GM12891 (cell line): ENCODE measurements around the gene KLKB1.

Experiments used
- DNase-seq: peaks from one replicate; pipeline ENCODE4 v3.0.0; 2011; ENCODE audit warnings: low spot score; ENCODE audit not compliant: insufficient read length
- FAIRE-seq: peaks from 2 replicates; lab custom pipeline; 2011; peaks lifted over from hg19 to GRCh38; lab: Jason Lieb, UNC
- PAX5 ChIP-seq: IDR thresholded peaks from 2 replicates; pipeline ENCODE4 v1.6.1; 2011; ENCODE audit warnings: low read length, moderate library complexity, mild to moderate bottlenecking; ENCODE audit not compliant: insufficient read depth, severe bottlenecking
- POLR2A ChIP-seq: IDR thresholded peaks from 2 replicates; pipeline ENCODE4 v1.6.1; 2011; ENCODE audit warnings: low read depth, low read length, control low read depth
- POLR2AphosphoS5 ChIP-seq: IDR thresholded peaks from 2 replicates; pipeline ENCODE4 v1.6.1; 2011; ENCODE audit warnings: low read depth, low read length, control low read depth
- POU2F2 ChIP-seq: IDR thresholded peaks from 2 replicates; pipeline ENCODE4 v1.6.1; 2011; ENCODE audit warnings: low read depth, mild to moderate bottlenecking, control low read depth, low read length, moderate library complexity
- SPI1 ChIP-seq: IDR thresholded peaks from 2 replicates; pipeline ENCODE4 v1.6.1; 2011; ENCODE audit warnings: low read depth, low read length, control low read depth
- TAF1 ChIP-seq: IDR thresholded peaks from 2 replicates; pipeline ENCODE4 v1.6.1; 2011; ENCODE audit warnings: low read depth, low read length, control low read depth

KLKB1 gene

DNA sequence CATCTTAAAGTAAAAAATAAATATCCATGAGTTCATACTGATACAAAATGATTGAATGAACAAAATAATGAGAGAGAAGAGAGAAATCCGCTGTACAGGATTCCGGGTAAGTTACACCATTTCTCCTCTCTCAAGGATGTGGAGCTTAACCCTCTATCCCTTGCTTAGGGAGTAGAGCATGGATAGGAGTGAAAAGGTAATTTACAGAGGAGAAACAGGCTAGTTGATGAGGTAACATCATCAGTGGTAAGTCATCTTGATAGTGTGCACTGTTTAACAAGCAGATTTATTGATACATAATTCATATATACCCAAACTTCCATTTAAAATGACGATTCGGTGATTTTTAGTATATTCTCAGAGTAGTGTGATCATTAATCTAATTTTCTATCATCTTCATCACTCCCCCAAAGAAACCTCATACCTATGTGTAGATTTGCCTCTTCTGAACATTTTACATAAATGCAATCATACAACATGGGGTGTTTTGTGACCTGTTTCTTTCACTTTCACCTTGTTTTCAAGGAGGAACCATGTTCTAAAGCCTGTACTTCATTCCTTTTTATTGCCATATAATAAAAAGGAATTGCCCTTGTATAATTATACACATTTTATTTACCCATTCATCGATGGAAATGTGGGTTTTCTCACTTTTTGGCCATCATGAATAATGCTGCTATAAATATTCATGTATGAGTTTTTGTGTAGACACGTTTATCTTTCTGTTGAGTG lies 73.5 kb downstream of the KLKB1 start:
- no peak for TF ChIP-seq POLR2AphosphoS5
- TF ChIP-seq TAF1 = no peak
- TF ChIP-seq PAX5 = no peak
- TF ChIP-seq POLR2A = no peak
- no peak for TF ChIP-seq POU2F2
- no peak for TF ChIP-seq SPI1
- FAIRE-seq = no peak
- DNase-seq = no peak

DNA sequence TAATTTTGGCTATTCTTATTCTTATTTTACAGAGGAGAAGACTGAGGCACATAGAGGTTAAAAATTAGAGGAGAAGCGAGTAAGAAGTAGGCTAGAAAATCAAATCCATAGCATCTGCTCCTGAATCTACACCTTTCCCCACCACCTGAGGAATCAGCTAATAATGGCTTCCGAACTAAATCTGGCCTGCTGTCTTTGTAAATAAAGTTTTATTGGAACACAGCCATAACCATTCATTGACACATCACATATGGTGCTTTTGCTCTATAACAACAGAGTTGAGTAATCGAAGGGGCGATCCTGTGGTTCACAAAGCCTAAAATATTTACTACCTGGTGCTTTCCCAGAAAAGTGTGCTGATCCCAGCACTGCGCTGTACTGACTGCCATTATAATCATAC lies 76.9 kb downstream of the KLKB1 start:
- TF ChIP-seq POLR2AphosphoS5 (no peak), TAF1 (no peak), SPI1 (no peak), POLR2A (no peak), PAX5 (no peak), POU2F2 (no peak)
- DNase-seq (no peak), FAIRE-seq (no peak)

DNA sequence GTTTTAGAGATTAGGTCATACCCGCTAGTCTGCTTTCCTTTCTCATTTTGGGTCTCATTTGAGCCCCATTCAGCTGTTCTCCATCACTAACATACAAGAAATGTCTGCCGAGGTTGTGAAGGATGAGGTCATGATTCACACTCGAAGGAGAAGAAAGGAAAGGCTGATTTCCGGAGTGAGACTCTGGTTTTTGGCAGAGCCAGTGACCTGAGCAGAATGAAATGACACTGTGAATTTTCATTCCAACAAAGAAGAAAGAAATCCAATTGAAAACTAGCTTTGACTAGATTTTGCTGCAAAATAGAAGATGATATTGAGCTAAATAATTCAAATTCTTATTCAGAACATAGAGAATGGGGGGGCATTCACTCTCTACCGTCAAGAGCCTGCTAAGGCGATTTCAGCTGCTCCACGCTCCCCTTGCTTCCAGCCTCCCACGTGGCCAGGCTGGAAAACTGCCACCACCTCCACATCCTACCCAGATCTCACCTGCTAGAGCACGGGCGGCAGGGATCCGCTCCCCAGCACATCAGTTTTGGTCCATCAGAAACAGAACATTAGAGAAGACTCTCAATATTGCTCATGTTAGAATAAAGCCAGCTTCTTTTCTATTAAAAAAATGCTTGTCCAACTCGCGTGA lies 77.7 kb downstream of the KLKB1 start:
- no peak for DNase-seq
- no peak for TF ChIP-seq POLR2A
- no peak for TF ChIP-seq PAX5
- no peak for TF ChIP-seq TAF1
- TF ChIP-seq POLR2AphosphoS5 = no peak
- TF ChIP-seq POU2F2 = no peak
- no peak for TF ChIP-seq SPI1
- no peak for FAIRE-seq

DNA sequence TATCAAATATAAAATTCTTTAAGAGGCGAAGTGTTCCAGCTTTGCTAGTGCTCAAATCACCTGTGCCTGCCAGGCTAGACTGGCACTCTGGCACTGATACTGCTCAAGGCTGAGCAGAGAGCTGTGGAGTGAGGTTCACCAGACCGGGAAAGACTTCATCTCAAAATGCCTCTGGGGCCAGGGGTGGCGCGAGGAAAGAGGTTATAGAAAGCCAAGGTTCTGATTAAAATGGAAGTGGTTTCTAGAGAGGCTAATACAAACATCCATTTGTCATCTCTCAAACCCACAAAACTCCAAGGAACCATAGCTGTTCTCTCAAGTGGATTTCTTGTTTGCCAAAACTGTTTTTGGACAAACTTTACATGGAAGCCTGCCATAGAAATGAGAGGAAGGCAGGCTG lies 80.2 kb downstream of the KLKB1 start:
- DNase-seq = no peak
- TF ChIP-seq POU2F2 (no peak), POLR2AphosphoS5 (no peak), TAF1 (no peak), SPI1 (no peak), PAX5 (no peak), POLR2A (no peak)
- FAIRE-seq = no peak

DNA sequence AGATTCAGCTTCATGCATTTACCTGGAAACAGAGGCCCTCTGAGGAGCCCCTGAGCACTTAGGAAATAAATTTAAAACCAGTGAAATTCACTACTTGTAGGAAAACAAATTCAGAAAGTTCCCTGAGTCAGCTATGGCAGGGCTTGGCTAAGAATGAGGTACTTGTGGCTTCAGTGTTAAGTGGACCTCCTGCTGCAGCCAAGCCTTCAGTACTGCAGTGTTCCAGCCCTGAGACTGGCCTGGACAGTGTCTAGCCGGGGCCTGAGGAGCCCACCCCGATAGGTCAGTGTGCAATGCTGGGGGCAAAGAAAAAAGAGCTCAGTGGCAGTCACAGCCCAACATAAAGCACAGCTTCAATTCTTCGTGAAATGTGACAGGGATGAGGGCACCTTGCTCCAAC lies 80.6 kb downstream of the KLKB1 start:
- FAIRE-seq (no peak), DNase-seq (no peak)
- TF ChIP-seq POLR2A = no peak
- no peak for TF ChIP-seq SPI1
- no peak for TF ChIP-seq POU2F2
- TF ChIP-seq POLR2AphosphoS5 = no peak
